K562 (cell line): ENCODE measurements around the gene RPAP2. TPM values are rescaled to one million over a fixed set of nuclear protein-coding genes. Genes with fewer than 3 reads are reported as not detected.

Experiments
- ARNT ChIP-seq, 2 experiments: fragments of 450-650 bp; IDR thresholded peaks; 2 replicates each; pipeline ENCODE4 v1.6.1; 2016; ENCODE audit warnings: mild to moderate bottlenecking in 1 of 2
- BRCA1 ChIP-seq, 2 experiments: fragments of 450-650 bp in 1 of 2; sonication (generic) in 1 of 2; formaldehyde crosslinking in 1 of 2; IDR thresholded peaks; 2 replicates each; pipeline versions ENCODE4 v1.5.0 to v1.6.1; 2017 to 2020; ENCODE audit warnings: mild to moderate bottlenecking in 1 of 2, missing genetic modification reagents in 1 of 2
- CEBPG ChIP-seq, 3 experiments: fragments of 200-800 bp in 1 of 3; sonication (Bioruptor generic) in 1 of 3; sonication (generic) in 1 of 3; formaldehyde crosslinking in 1 of 3; IDR thresholded peaks in 2 of 3; conservative IDR thresholded peaks in 1 of 3; 2 replicates each; pipeline versions ENCODE4 v1.6.1 to v1.8.0; 2016 to 2022; ENCODE audit warnings: missing compliant biosample characterization in 2 of 3, missing genetic modification characterization in 2 of 3, mild to moderate bottlenecking in 1 of 3, missing genetic modification reagents in 1 of 3
- EGR1 ChIP-seq: fragments of 450-650 bp; conservative IDR thresholded peaks from 2 replicates; pipeline ENCODE4 v1.6.1; 2017; ENCODE audit warnings: mild to moderate bottlenecking
- ELF2 ChIP-seq: fragments of 250-450 bp; sonication (Bioruptor Pico); IDR thresholded peaks from 2 replicates; pipeline ENCODE4 v1.5.0; 2021; ENCODE audit warnings: mild to moderate bottlenecking
- GATAD2B ChIP-seq: fragments of 450-650 bp; IDR thresholded peaks from 2 replicates; pipeline ENCODE4 v1.6.1; 2017; ENCODE audit warnings: mild to moderate bottlenecking, borderline replicate concordance
- HDAC1 ChIP-seq, 2 experiments: fragments of 450-650 bp; IDR thresholded peaks; 2 replicates each; pipeline ENCODE4 v1.6.1; 2016 to 2017; ENCODE audit warnings: inconsistent platforms in 1 of 2, mild to moderate bottlenecking in 1 of 2, moderate library complexity in 1 of 2
- MNT ChIP-seq, 2 experiments: fragments of 450-650 bp; conservative IDR thresholded peaks; 2 replicates each; pipeline ENCODE4 v1.6.1; 2017; ENCODE audit warnings: mild to moderate bottlenecking in 2 of 2, moderate library complexity in 2 of 2
- NR1H2 ChIP-seq: sonication (generic); formaldehyde crosslinking; IDR thresholded peaks from 2 replicates; pipeline ENCODE4 v1.4.0; 2020; ENCODE audit warnings: mild to moderate bottlenecking, missing genetic modification reagents
- RAD51 ChIP-seq: fragments of 450-650 bp; IDR thresholded peaks from 2 replicates; pipeline ENCODE4 v1.7.1; 2016; ENCODE audit warnings: low read depth, mild to moderate bottlenecking, borderline replicate concordance
- RUNX1 ChIP-seq: sonication (generic); IDR thresholded peaks from 2 replicates; pipeline ENCODE4 v1.6.1; 2016; ENCODE audit warnings: antibody characterized with exemption, low read depth
- TAF9B ChIP-seq: fragments of 450-650 bp; IDR thresholded peaks from 2 replicates; pipeline ENCODE4 v1.6.1; 2018; ENCODE audit warnings: mild to moderate bottlenecking; ENCODE audit not compliant: partially characterized antibody
- TAL1 ChIP-seq: fragments of 450-650 bp; IDR thresholded peaks from 2 replicates; pipeline ENCODE4 v1.6.1; 2016; ENCODE audit warnings: mild to moderate bottlenecking
- USF2 ChIP-seq: sonication (generic); formaldehyde crosslinking; IDR thresholded peaks from 2 replicates; pipeline ENCODE4 v1.5.0; 2020; ENCODE audit warnings: missing genetic modification reagents
- ZFP1 ChIP-seq: fragments of 450-650 bp; formaldehyde crosslinking; IDR thresholded peaks from 2 replicates; pipeline ENCODE4 v1.4.0; 2020; ENCODE audit warnings: mild to moderate bottlenecking, mixed read lengths
- ZNF3 ChIP-seq: fragments of 250-450 bp; sonication (Bioruptor Pico); IDR thresholded peaks from 2 replicates; pipeline ENCODE4 v1.5.0; 2021; ENCODE audit warnings: mild to moderate bottlenecking, moderate library complexity
- ZNF740 ChIP-seq, 3 experiments: fragments of 200-800 bp in 1 of 3; sonication (Bioruptor generic) in 1 of 3; sonication (generic) in 1 of 3; formaldehyde crosslinking in 1 of 3; IDR thresholded peaks; 2 replicates each; pipeline versions ENCODE4 v1.6.1 to v1.8.0; 2016 to 2022; ENCODE audit warnings: mild to moderate bottlenecking in 2 of 3, missing compliant biosample characterization in 2 of 3, missing genetic modification characterization in 2 of 3, missing genetic modification reagents in 1 of 3
- ZZZ3 ChIP-seq: fragments of 450-650 bp; IDR thresholded peaks from 2 replicates; pipeline ENCODE4 v1.6.1; 2016; ENCODE audit warnings: antibody characterized with exemption, mild to moderate bottlenecking, moderate library complexity
- polyA plus RNA-seq, 8 experiments: library from polyadenylated mRNA; depleted of rRNA in 4 of 8; stranded (reverse) in 5 of 8; unstranded in 3 of 8; fragments of >200 nt; fragmentation: Nextera tagmentation in 2 of 8; fragmentation: Illumina TruSeq in 1 of 8; extraction: Ambion mirVana in 2 of 8; extraction: Trizol in 1 of 8; gene quantifications; 2 replicates each; pipeline versions ENCODE4 v1.2.1 to v1.2.3, GENCODE V29; 2011 to 2014; ENCODE audit warnings: inconsistent platforms in 1 of 8, missing spikeins in 1 of 8
- total RNA-seq, 7 experiments: library from RNA; depleted of rRNA in 6 of 7; stranded (reverse); fragments of >200 nt in 6 of 7; fragmentation: Illumina TruSeq in 2 of 7; extraction: Trizol in 2 of 7; gene quantifications; 2 replicates each; pipeline versions ENCODE4 v1.2.1 to v1.2.3, GENCODE V29; 2011 to 2021; ENCODE audit warnings: low replicate concordance in 1 of 7
- TF ChIP-seq, protein P1 (sequence below), 3 experiments: IDR thresholded peaks in 2 of 3; conservative IDR thresholded peaks in 1 of 3; 2 replicates each; pipeline ENCODE4 v1.5.1; 2011 to 2012; ENCODE audit warnings: low read length in 3 of 3, mild to moderate bottlenecking in 3 of 3, control low read depth in 2 of 3, improper control_type of control experiment in 1 of 3, inconsistent platforms in 1 of 3, low read depth in 1 of 3, mixed read lengths in 1 of 3, moderate library complexity in 1 of 3; ENCODE audit not compliant: insufficient read depth in 2 of 3

The RPAP2 gene
- total and polyA plus RNA-seq, 9 of the 15 experiments (the other 6 are each of a cell fraction or from before 2014, with no cell fraction given): 6.2 to 41.7 (median 28.7) TPM

GRCh38 chr1:92298573-92299476 is at the start of gene RPAP2, which contains the start of gene GLMN (continued):
- no peak for TF ChIP-seq ZNF740 (CRISPR knock-in tag; IDR thresholded peaks at IDR 0.05)
- no peak for TF ChIP-seq ZNF740 (tag; IDR thresholded peaks at IDR 0.05)
- TF ChIP-seq ARNT (IDR thresholded peaks at IDR 0.05): no peak
- no peak for TF ChIP-seq BRCA1 (IDR thresholded peaks at IDR 0.05)
- no peak for TF ChIP-seq BRCA1 (CRISPR knock-in tag; IDR thresholded peaks at IDR 0.05)
- TF ChIP-seq RAD51: no peak
- no peak for TF ChIP-seq TAL1
- TF ChIP-seq HDAC1 (IDR thresholded peaks at IDR 0.05): peak in 1 of 2 experiments; percentile 89; a peak in 2 of 4 replicates
- TF ChIP-seq EGR1: no peak
- TF ChIP-seq ZZZ3: no peak
- no peak for TF ChIP-seq ZNF3
- peak; percentile 67 for TF ChIP-seq TAF9B
- TF ChIP-seq ZFP1 (CRISPR knock-in tag): no peak
- TF ChIP-seq ELF2: no peak
- no peak for TF ChIP-seq NR1H2
- no peak for TF ChIP-seq CEBPG (CRISPR knock-in tag; IDR thresholded peaks at IDR 0.05)
- no peak for TF ChIP-seq CEBPG (tag; conservative IDR thresholded peaks at IDR 0.05 in 1 of 2, IDR thresholded peaks at IDR 0.05 in 1 of 2)
- TF ChIP-seq RUNX1: no peak; the same call in 1 of the 2 replicates
- TF ChIP-seq GATAD2B: no peak; the same call in 1 of the 2 replicates
- TF ChIP-seq, protein P1, sequence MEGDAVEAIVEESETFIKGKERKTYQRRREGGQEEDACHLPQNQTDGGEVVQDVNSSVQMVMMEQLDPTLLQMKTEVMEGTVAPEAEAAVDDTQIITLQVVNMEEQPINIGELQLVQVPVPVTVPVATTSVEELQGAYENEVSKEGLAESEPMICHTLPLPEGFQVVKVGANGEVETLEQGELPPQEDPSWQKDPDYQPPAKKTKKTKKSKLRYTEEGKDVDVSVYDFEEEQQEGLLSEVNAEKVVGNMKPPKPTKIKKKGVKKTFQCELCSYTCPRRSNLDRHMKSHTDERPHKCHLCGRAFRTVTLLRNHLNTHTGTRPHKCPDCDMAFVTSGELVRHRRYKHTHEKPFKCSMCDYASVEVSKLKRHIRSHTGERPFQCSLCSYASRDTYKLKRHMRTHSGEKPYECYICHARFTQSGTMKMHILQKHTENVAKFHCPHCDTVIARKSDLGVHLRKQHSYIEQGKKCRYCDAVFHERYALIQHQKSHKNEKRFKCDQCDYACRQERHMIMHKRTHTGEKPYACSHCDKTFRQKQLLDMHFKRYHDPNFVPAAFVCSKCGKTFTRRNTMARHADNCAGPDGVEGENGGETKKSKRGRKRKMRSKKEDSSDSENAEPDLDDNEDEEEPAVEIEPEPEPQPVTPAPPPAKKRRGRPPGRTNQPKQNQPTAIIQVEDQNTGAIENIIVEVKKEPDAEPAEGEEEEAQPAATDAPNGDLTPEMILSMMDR (IDR thresholded peaks at IDR 0.05 in 2 of 3, conservative IDR thresholded peaks at IDR 0.05 in 1 of 3; ENCODE audit: insufficient read depth in 2 of 3, low read depth in 1 of 3, low read length in 3 of 3): 0 out of 6 replicates have a peak, but pooled peaks of 1 of the 3 experiments have one; percentile 16
- no peak for TF ChIP-seq USF2 (CRISPR knock-in tag)
- TF ChIP-seq MNT (conservative IDR thresholded peaks at IDR 0.05): peak; percentile 54 to 74; a peak in 3 of 4 replicates
